Measurements from ENCODE around the gene OSBP2.
A peak's percentile ranks its signal among the peaks of the same experiment; 100 is the strongest.

OSBP2 gene

DNA sequence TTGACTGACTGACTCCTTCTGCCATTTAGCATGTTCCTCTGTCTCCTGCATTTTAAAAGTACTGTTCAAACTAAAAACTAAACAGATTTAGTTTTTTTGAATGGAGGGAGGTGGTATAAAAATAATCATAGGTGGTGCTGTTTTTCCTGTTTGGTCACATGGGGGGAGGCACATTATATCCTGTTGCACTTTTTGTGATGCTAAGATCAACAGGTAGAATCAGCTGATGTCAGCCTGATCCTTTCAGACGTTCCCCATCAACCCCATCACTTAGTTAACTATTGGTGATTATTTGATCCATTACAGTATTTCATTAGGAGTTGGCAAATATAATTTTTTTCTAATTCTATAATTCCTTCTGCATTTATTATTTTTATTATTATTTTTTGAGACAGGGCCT, 5.1 kb upstream of the OSBP2 start:
- TF ChIP-seq, protein P1, sequence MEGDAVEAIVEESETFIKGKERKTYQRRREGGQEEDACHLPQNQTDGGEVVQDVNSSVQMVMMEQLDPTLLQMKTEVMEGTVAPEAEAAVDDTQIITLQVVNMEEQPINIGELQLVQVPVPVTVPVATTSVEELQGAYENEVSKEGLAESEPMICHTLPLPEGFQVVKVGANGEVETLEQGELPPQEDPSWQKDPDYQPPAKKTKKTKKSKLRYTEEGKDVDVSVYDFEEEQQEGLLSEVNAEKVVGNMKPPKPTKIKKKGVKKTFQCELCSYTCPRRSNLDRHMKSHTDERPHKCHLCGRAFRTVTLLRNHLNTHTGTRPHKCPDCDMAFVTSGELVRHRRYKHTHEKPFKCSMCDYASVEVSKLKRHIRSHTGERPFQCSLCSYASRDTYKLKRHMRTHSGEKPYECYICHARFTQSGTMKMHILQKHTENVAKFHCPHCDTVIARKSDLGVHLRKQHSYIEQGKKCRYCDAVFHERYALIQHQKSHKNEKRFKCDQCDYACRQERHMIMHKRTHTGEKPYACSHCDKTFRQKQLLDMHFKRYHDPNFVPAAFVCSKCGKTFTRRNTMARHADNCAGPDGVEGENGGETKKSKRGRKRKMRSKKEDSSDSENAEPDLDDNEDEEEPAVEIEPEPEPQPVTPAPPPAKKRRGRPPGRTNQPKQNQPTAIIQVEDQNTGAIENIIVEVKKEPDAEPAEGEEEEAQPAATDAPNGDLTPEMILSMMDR (IDR thresholded peaks at IDR 0.05; ENCODE audit: insufficient read depth, low read depth, low read length, missing control alignments): no peak
- H3K4me3 ChIP-seq (ENCODE audit: low read depth, low read length): no peak overlapping the region
- DNase-seq (ENCODE audit: low read depth): no peak

DNA sequence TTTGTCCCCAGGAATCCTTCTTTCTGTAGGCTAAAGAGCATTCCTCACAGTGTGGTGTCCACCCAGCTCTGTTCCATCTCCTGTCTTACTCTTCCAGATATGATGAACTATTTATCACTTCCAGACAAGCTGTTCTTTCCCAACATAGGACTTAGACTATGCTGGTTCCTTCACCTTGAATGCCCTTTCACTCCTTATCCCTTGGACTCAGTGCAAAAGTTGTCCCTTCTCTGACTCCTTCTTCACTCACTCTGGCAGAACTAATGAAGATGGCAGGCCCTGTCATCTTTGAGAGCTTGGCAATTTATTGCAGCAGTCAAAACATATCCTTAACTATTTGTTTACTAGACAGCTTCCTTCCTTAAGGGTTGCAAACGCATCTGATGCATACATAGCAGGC, 3.5 kb upstream of the OSBP2 start:
- H3K4me3 ChIP-seq (ENCODE audit: low read depth, low read length): no peak overlapping the region
- TF ChIP-seq, protein P1 (IDR thresholded peaks at IDR 0.05; ENCODE audit: insufficient read depth, low read depth, low read length, missing control alignments): no peak
- DNase-seq (ENCODE audit: low read depth): no peak

DNA sequence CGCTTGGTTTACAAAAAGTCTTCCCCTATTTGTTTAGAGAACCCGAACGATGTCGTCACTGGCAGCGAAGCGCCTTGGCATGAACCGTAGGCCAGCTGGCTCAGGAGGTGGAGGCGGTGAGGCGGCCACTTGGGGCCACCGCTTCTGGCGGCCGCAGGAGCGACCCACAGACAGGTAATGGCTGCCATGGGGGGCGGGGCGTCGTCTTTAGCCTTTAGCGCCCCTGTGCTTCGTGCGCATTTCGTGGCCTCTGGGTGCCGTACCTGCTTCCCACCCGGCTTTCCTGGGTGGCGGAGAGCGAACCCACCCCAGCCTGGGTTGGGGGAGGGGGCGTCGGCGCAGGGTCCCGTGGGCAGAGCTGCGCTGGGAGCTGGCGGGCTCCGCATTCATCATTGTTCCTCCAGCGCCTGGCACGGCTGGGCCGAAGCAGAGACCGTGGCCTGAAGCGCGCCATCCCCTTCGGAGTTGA, 469 bp upstream of the OSBP2 start:
- TF ChIP-seq, protein P1 (IDR thresholded peaks at IDR 0.05; ENCODE audit: insufficient read depth, low read depth, low read length, missing control alignments): no peak
- peak; percentile 62 for DNase-seq (ENCODE audit: low read depth)
- peak overlapping the region; percentile 67 for H3K4me3 ChIP-seq (ENCODE audit: low read depth, low read length)

DNA sequence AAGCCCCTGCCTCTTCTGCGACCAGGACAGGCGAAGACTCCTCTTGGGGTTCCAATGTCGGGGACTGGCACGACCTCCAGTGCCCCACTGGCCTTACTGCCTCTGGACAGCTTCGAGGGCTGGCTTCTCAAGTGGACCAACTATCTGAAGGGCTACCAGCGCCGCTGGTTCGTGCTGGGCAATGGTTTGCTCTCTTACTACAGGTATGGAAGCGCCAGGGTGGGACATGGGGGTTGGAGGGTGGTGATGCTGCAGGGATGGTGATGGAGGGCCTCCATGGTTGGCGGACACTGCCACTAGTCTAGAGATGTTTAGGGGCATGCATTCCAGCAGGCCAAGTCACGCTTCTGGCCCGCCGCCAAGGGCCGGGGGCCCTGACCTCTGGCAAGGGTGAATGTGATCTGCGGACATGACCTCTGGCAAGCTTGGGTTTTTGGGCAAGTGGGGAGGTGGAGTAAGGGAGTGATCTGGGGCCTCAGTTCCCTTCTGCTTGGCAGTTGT, 727 bp downstream of the OSBP2 start:
- DNase-seq (ENCODE audit: low read depth): no peak
- TF ChIP-seq, protein P1 (IDR thresholded peaks at IDR 0.05; ENCODE audit: insufficient read depth, low read depth, low read length, missing control alignments): no peak
- no peak overlapping the region for H3K4me3 ChIP-seq (ENCODE audit: low read depth, low read length)

DNA sequence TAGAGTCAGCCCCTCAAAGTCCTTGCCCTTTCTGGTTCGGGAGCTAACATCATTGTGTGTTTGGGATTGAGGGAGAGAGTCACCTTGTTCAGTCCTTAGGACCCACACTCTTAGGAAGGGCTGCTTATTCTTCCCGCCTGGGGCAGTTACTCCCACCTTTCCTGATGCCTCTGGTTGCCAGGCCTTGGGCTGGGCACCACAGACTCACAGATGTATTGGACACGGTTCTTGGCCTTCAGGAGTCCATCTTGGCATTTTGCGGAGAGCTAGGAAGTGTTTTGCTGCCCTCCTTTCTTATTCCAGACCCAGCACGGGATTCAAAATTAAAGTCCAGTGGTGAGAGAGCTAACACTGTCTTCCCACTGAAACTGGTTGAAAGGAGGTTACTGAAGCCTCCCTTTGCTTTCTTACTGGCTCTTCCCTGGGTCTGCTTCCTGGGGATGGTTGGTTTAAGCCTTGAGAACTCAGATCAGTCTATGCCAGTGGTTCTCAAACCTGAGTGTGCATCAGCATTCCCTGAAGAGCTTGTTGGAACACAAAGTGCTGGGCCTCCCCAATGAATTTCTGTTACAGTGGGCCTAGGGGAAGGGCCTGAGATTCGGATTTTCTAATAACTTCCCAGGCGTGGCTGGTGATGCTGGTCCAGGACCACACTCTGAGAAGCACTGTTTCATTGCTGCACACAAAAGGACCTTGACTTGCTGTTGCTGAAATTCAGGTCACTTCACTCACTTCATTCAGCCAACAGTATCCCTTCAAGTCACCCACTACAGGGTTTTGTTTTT, 1.4 kb downstream of the OSBP2 start:
- H3K4me3 ChIP-seq (ENCODE audit: low read depth, low read length): no peak overlapping the region
- TF ChIP-seq, protein P1 (IDR thresholded peaks at IDR 0.05; ENCODE audit: insufficient read depth, low read depth, low read length, missing control alignments): no peak
- no peak for DNase-seq (ENCODE audit: low read depth)

DNA sequence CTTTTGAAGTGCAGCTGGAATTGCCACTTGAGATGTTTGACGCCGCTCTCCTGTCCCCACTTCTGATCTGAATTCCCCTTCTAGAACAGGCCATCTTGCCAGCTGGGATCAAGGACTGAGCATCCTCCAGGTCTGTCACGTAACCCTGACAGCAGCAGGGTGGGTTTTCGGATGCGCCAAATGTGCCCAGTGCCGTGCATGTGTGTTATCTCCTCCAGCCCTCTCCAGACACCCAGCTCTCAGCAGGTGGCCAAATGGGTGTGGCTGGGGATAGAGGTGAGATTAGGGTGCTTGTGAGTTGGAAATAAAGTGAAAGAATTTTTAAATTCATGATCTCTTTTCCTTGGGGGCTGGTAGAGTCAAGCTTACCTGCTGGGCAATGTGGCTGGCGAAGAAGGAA, 3.3 kb downstream of the OSBP2 start:
- DNase-seq (ENCODE audit: low read depth): no peak
- TF ChIP-seq, protein P1 (IDR thresholded peaks at IDR 0.05; ENCODE audit: insufficient read depth, low read depth, low read length, missing control alignments): no peak

More for the DNA sequence above, 3.3 kb downstream of the OSBP2 start:
- no peak overlapping the region for H3K4me3 ChIP-seq (ENCODE audit: low read depth, low read length)
